ENCODE results near the gene FZD1.

DNA sequence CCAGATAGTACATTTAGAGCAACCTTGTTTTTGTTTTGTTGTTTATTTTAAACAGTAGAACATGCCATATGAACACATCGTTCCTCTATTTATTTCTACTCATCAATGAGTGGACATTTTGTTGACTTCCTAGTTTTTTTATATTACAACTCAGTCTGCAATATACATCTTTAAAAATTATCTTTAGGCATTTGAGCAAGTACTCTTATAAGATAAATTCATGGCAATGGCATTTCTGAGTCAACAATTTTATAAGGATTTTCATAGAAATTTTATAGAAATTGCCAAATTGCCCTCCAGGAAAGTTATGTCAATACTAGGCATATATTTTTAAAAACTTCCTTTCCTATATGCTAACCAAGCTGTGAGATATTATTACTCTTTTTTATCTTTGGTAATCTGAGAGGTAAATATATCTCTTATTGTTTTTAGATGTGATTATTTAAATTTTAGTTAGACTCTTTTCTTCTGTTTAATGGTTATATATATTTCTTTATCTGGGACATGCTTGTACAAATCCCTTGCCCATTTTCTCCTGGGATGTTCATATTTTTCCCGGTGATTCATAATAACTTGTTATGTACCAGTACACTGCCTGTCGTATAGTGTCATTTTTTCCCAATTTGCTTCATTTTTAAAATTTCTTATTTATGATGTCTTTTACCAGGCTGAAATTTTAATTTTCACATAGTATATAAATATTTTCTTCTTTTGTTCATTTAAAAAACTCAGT is 50.5 kb downstream of the FZD1 start:
- TF ChIP-seq CTCF (IDR thresholded peaks at IDR 0.05) (no peak), POLR2A (IDR thresholded peaks at IDR 0.05) (no peak)
